PC-9 (cell line): ENCODE data around the gene ATP8B3.

ENCODE experiments used
- EZH2 ChIP-seq: fragments of 200-600 bp; sonication (generic); IDR thresholded peaks from 2 replicates; pipeline ENCODE4 v1.8.0; 2017; ENCODE audit warnings: antibody characterized with exemption, low read depth
- TF ChIP-seq, protein P1 (sequence below): fragments of 200-600 bp; sonication (generic); conservative IDR thresholded peaks from 2 replicates; pipeline ENCODE4 v1.6.1; 2017; ENCODE audit warnings: mixed run types, antibody characterized with exemption, mild to moderate bottlenecking, moderate library complexity

GRCh38 chr19:1845125-1845515 is 33.0 kb upstream of the ATP8B3 start:
- TF ChIP-seq, protein P1, sequence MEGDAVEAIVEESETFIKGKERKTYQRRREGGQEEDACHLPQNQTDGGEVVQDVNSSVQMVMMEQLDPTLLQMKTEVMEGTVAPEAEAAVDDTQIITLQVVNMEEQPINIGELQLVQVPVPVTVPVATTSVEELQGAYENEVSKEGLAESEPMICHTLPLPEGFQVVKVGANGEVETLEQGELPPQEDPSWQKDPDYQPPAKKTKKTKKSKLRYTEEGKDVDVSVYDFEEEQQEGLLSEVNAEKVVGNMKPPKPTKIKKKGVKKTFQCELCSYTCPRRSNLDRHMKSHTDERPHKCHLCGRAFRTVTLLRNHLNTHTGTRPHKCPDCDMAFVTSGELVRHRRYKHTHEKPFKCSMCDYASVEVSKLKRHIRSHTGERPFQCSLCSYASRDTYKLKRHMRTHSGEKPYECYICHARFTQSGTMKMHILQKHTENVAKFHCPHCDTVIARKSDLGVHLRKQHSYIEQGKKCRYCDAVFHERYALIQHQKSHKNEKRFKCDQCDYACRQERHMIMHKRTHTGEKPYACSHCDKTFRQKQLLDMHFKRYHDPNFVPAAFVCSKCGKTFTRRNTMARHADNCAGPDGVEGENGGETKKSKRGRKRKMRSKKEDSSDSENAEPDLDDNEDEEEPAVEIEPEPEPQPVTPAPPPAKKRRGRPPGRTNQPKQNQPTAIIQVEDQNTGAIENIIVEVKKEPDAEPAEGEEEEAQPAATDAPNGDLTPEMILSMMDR: no peak
- TF ChIP-seq EZH2: no peak
